Activated T-helper 1 cell treated with Interleukin-2 at 50 U/mL for 16 hours (primary cell): ENCODE measurements around the gene SERPINA3.

Experiments used
- DNase-seq: peaks from one replicate; pipeline ENCODE4 v3.0.0-alpha.2; 2020; ENCODE audit warnings: low read depth

Gene SERPINA3

GRCh38 chr14:94613720-94614644 is 1.8 kb downstream of the SERPINA3 start:
- no peak for DNase-seq

- DNase-seq: no peak
Measured at GRCh38 chr14:94614802-94615201, 2.6 kb downstream of the SERPINA3 start.

- DNase-seq: no peak
Measured at GRCh38 chr14:94615254-94615653, 3.1 kb downstream of the SERPINA3 start.

GRCh38 chr14:94615823-94616570 is 3.8 kb downstream of the SERPINA3 start:
- no peak for DNase-seq

GRCh38 chr14:94617366-94617941 is 5.3 kb downstream of the SERPINA3 start:
- no peak for DNase-seq

GRCh38 chr14:94617988-94618822 is 6.0 kb downstream of the SERPINA3 start:
- DNase-seq: no peak

GRCh38 chr14:94619297-94619696 is 7.1 kb downstream of the SERPINA3 start:
- no peak for DNase-seq

GRCh38 chr14:94620597-94620996 is 8.4 kb downstream of the SERPINA3 start:
- no peak for DNase-seq

GRCh38 chr14:94621358-94622134 is 9.4 kb downstream of the SERPINA3 start:
- no peak for DNase-seq

GRCh38 chr14:94622653-94623421 is 10.6 kb downstream of the SERPINA3 start:
- no peak for DNase-seq

GRCh38 chr14:94623422-94623809 is 11.2 kb downstream of the SERPINA3 start:
- DNase-seq: no peak

GRCh38 chr14:94623856-94624499 is 11.8 kb downstream of the SERPINA3 start:
- no peak for DNase-seq

- DNase-seq: no peak
Measured at GRCh38 chr14:94624537-94625352, 12.6 kb downstream of the SERPINA3 start.

GRCh38 chr14:94625353-94625635 is 13.1 kb downstream of the SERPINA3 start:
- DNase-seq: no peak

- DNase-seq: no peak
Measured at GRCh38 chr14:94628578-94628977, 16.4 kb downstream of the SERPINA3 start.

- no peak for DNase-seq
Measured at GRCh38 chr14:94630396-94630795, 18.2 kb downstream of the SERPINA3 start.

- DNase-seq: no peak
Measured at GRCh38 chr14:94631050-94631449, 18.9 kb downstream of the SERPINA3 start.

GRCh38 chr14:94631536-94632304 is 19.5 kb downstream of the SERPINA3 start:
- DNase-seq: no peak

- DNase-seq: no peak
Measured at GRCh38 chr14:94632305-94632590, 20.1 kb downstream of the SERPINA3 start.
